Adipocyte (in vitro differentiated cells): ENCODE measurements around the gene GNG11.

Source experiments
- DNase-seq: peaks from one replicate; pipeline ENCODE4 v3.0.0-alpha.2; 2015; ENCODE audit warnings: low read depth
- H3K27me3 ChIP-seq: replicated peaks from 2 replicates; pipeline ENCODE4 v1.7.0; 2013; ENCODE audit warnings: mild to moderate bottlenecking, low read length, moderate library complexity; ENCODE audit not compliant: control insufficient read depth, insufficient read depth
- H3K36me3 ChIP-seq: 2 replicates; pipeline ENCODE4 v1.7.0; 2013; ENCODE audit warnings: low read length, mild to moderate bottlenecking, moderate library complexity; ENCODE audit not compliant: control insufficient read depth, insufficient read depth, severe bottlenecking
- H3K4me1 ChIP-seq: 2 replicates; pipeline ENCODE4 v1.7.0; 2013; ENCODE audit warnings: mild to moderate bottlenecking, low read length, moderate library complexity; ENCODE audit not compliant: control insufficient read depth, insufficient read depth
- H3K4me3 ChIP-seq: 2 replicates; pipeline ENCODE4 v1.7.0; 2013; ENCODE audit warnings: mild to moderate bottlenecking, low read length, moderate library complexity
- H3K9ac ChIP-seq: 2 replicates; pipeline ENCODE4 v1.7.0; 2013; ENCODE audit warnings: mild to moderate bottlenecking, low read length, moderate library complexity
- H3K9me3 ChIP-seq: 2 replicates; pipeline ENCODE4 v1.7.0; 2013; ENCODE audit warnings: mild to moderate bottlenecking, low read length, moderate library complexity; ENCODE audit not compliant: control insufficient read depth

GNG11 gene

GRCh38 chr7:93921607-93922566, at the start of gene GNG11:
Gene GNG11, plus strand, starts transcription at chr7:93921735. Its CDS starts 403 bp downstream, at chr7:93922138.
- peak; percentile 88 for DNase-seq
- Histone ChIP-seq H3K27me3 (no peaks in the 10 kb centered on the region), H3K9ac (peak within 1 kb of the TSS; percentile 96), H3K4me3 (peak within 1 kb of the TSS; percentile 93), H3K36me3 (peaks cover 11% of the 10 kb centered on the region), H3K9me3 (no peaks in the 10 kb centered on the region), H3K4me1 (peaks cover 22% of the 10 kb centered on the region)

GRCh38 chr7:93873998-93874574, 47.4 kb upstream of the GNG11 start:
- H3K36me3 ChIP-seq: no peaks in the 10 kb centered on the region
- H3K9me3 ChIP-seq: no peaks in the 10 kb centered on the region
- H3K4me1 ChIP-seq: no peaks in the 10 kb centered on the region
- no peak overlapping the region for H3K9ac ChIP-seq
- no peaks in the 10 kb centered on the region for H3K27me3 ChIP-seq
- peak; percentile 58 for DNase-seq
- no peak overlapping the region for H3K4me3 ChIP-seq

GRCh38 chr7:93877742-93878141, 43.8 kb upstream of the GNG11 start:
- no peak overlapping the region for H3K9ac ChIP-seq
- H3K4me3 ChIP-seq: peak overlapping the region; percentile 34
- no peaks in the 10 kb centered on the region for H3K27me3 ChIP-seq
- H3K36me3 ChIP-seq: no peaks in the 10 kb centered on the region
- no peak for DNase-seq
- no peaks in the 10 kb centered on the region for H3K4me1 ChIP-seq
- H3K9me3 ChIP-seq: peaks cover 8% of the 10 kb centered on the region

GRCh38 chr7:93879356-93879755, 42.2 kb upstream of the GNG11 start:
- Histone ChIP-seq H3K9me3 (peaks cover 8% of the 10 kb centered on the region), H3K4me1 (no peaks in the 10 kb centered on the region), H3K4me3 (no peak overlapping the region), H3K36me3 (no peaks in the 10 kb centered on the region), H3K27me3 (no peaks in the 10 kb centered on the region), H3K9ac (no peak overlapping the region)
- DNase-seq: no peak

- H3K4me3 ChIP-seq: no peak overlapping the region
- DNase-seq: no peak
- H3K4me1 ChIP-seq: no peaks in the 10 kb centered on the region
- H3K9ac ChIP-seq: no peak overlapping the region
- peaks cover 8% of the 10 kb centered on the region for H3K9me3 ChIP-seq
- no peaks in the 10 kb centered on the region for H3K27me3 ChIP-seq
- H3K36me3 ChIP-seq: no peaks in the 10 kb centered on the region
Observed at GRCh38 chr7:93882468-93882867, 39.1 kb upstream of the GNG11 start.

- Histone ChIP-seq H3K4me1 (no peaks in the 10 kb centered on the region), H3K36me3 (no peaks in the 10 kb centered on the region), H3K27me3 (no peaks in the 10 kb centered on the region), H3K4me3 (no peak overlapping the region), H3K9ac (no peak overlapping the region), H3K9me3 (peaks cover 8% of the 10 kb centered on the region)
- no peak for DNase-seq
Observed at GRCh38 chr7:93883078-93883916, 38.2 kb upstream of the GNG11 start.

- H3K36me3 ChIP-seq: no peaks in the 10 kb centered on the region
- H3K27me3 ChIP-seq: no peaks in the 10 kb centered on the region
- no peaks in the 10 kb centered on the region for H3K4me1 ChIP-seq
- H3K9me3 ChIP-seq: peaks cover 8% of the 10 kb centered on the region
- no peak overlapping the region for H3K9ac ChIP-seq
- H3K4me3 ChIP-seq: no peak overlapping the region
- no peak for DNase-seq
Observed at GRCh38 chr7:93883917-93884345, 37.6 kb upstream of the GNG11 start.

- Histone ChIP-seq H3K4me3 (no peak overlapping the region), H3K27me3 (no peaks in the 10 kb centered on the region), H3K9ac (no peak overlapping the region), H3K9me3 (peaks cover 4% of the 10 kb centered on the region), H3K36me3 (no peaks in the 10 kb centered on the region), H3K4me1 (peaks cover 1% of the 10 kb centered on the region)
- DNase-seq: no peak
Observed at GRCh38 chr7:93884541-93884940, 37.0 kb upstream of the GNG11 start.

- no peak overlapping the region for H3K9ac ChIP-seq
- peak; percentile 57 for DNase-seq
- no peaks in the 10 kb centered on the region for H3K27me3 ChIP-seq
- peaks cover 6% of the 10 kb centered on the region for H3K4me1 ChIP-seq
- H3K36me3 ChIP-seq: no peaks in the 10 kb centered on the region
- H3K9me3 ChIP-seq: no peaks in the 10 kb centered on the region
- peak overlapping the region; percentile 85 for H3K4me3 ChIP-seq
Observed at GRCh38 chr7:93889261-93889660, 32.3 kb upstream of the GNG11 start.

- Histone ChIP-seq H3K9me3 (no peaks in the 10 kb centered on the region), H3K4me1 (peaks cover 14% of the 10 kb centered on the region), H3K27me3 (no peaks in the 10 kb centered on the region), H3K9ac (peak overlapping the region; percentile 80), H3K4me3 (peak overlapping the region; percentile 85), H3K36me3 (no peaks in the 10 kb centered on the region)
- DNase-seq: peak; percentile 33
Observed at GRCh38 chr7:93890041-93890463, 31.5 kb upstream of the GNG11 start.
